NCI-H345 treated with DMSO at 0.1 percent for 48 hours (cell line): ENCODE measurements around the gene MYH7.
"Not testable (repeated sequence)": the region's sequence is repeated elsewhere in the genome, so short reads cannot be mapped to it uniquely, and the experiment has no call there.

Experiments used
- DNase-seq: peaks from one replicate; lab custom pipeline; 2025; ENCODE audit not compliant: unreplicated experiment; lab: John Stamatoyannopoulos, UW

MYH7 gene

DNA sequence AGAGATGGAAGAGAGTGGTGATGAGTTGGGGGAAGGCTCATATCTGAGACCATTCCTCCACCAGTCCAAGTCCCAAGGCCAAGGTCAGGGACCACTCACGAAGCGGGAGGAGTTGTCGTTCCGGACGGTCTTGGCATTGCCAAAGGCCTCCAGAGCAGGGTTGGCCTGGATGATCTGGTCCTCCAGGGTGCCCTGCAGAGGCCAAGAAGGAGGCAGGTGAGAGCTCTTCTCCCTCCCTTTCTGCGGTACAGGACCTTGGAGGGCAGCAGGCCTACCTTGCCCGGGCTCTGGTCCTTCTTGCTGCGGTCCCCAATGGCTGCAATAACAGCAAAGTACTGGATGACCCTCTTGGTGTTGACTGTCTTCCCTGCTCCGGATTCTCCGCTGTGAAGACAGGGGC is 4.0 kb downstream of the MYH7 start:
- DNase-seq, result no peak

DNA sequence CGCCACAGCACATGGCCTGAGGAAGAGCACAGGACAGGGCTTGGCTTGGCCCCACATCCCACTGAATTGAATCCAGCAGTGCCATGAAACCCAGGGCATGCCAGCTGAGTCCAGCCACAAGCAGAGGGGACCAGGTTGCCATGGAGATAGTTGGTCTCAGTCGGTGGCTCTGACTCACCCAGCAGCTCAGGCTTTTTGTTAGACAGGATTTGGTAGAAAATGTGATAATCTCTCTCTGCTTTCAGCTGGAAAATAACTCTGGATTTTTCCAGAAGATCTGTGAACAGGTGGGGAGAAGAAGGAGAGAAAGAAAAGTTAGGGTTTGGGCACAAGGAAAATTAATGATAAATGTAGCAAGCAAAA is 4.8 kb downstream of the MYH7 start:
- DNase-seq, result no peak

DNA sequence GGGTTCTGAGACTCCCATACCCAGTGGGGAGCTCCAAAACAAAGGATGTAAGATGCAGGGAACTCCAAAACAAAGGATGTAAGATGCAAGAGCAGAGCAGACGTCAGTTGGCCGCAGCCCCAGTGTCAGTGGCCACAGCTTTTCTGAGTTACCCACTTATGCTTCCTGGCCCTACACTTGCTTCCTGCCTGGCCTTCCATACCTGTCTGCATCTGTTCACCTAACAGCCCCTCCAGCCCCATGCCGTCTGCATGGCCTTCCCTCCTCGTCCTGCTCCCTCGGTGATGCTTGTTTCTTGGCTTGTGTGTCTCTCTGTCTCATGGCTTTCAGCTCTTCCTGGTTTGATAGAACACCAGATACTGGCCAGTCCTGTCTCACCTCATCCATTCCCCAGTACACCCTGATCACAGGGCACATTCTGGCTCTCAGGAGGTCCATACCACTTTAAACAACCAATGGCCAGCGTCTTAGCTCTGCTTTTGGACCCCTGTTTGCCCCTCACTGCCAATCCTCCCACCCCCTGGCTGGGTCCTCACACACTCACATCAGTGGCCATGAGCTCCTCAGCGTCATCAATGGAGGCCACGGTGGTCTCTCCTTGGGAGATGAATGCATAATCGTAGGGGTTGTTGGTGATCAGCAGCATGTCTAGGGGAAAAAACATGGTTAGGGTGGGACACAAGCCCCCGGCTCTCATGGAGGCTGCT is 5.3 kb downstream of the MYH7 start:
- no peak for DNase-seq

DNA sequence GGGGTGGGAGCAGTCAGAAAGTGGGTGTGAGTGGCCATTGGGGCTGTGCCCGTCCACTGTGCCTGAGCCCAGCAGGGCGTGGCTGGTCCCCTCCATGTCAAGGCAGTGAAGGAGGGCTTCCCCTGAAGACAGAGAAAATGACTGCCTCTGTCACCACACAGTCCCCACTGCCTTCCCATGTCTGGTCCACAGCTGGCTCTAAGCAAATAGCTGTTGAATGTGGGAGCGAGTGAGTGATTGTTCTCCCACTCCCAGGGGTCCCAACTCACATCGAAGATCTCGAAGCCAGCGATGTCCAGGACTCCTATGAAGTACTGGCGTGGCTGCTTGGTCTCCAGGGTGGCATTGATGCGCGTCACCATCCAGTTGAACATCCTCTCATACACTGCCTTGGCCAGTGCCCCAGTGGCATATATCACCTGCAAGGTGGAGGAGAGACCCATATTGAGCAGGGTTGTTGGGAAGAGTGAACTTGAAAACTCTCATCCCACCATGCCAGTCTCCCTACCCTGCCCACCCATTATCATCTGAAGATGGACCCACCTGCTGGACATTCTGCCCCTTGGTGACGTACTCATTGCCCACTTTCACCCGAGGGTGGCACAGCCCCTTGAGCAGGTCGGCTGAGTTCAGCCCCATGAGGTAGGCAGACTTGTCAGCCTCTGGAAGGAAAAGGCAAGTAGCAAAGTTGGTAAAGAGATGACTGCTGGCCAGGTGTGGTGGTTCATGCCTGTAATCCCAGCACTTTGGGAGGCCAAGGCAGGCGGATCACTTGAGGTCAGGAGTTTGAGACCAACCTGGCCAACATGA is 6.6 kb downstream of the MYH7 start:
- no peak for DNase-seq

DNA sequence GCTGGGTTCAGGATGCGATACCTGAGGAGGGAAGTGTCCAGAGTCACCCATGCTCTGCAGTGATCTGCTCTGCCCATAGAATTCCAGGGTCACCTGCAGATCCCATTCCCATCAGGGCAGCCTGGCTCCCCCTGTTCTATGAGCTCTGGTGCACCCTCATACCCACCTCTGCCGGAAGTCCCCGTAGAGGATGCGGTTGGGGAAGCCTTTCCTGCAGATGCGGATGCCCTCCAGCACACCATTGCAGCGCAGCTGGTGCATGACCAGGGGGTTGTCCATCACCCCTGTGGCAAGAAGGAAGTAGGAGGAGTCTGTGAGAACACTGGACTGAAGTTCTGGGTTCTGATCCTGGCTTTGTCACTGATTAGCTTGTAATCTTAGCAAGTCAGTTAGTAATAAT is 9.7 kb downstream of the MYH7 start:
- DNase-seq, result not testable (repeated sequence)

DNA sequence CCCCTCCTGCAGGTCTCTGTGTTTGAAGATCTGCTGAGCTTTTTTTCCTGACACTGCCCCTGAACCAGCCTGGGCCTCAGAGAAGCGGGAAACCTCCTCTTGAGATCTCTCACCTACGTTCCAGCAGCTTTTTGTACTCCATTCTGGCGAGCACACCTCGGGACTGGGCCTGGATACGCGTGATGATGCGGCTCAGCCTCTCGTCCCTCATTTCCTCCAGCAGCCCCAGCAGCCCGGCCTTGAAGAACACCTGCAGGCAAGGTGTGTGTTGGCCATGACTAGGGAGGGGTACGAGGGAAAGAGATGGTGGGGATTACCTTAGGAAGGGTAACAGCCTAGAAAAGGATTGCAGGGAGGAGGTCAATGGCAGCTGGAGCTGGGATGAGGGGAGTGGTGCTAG is 10.3 kb downstream of the MYH7 start:
- DNase-seq, result no peak

DNA sequence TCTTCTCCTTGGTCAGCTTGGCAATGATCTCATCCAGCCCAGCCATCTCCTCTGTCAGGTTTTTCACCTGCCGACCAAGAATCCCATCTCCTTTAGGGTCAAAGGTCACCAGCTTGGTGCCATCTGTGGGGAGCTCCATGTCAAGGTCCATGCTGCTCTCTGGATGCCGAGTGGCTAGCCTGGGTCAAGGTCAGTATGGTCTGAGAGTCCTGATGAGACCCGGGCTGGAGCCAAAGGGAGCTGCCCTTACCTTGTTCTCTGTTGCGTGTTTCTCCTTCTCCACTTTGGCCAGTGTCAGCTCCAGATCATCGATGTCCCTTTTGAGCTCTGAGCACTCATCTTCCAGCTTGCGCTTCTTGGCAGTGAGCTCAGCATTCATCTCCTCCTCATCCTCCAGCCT is 11.8 kb downstream of the MYH7 start:
- DNase-seq, result no peak

DNA sequence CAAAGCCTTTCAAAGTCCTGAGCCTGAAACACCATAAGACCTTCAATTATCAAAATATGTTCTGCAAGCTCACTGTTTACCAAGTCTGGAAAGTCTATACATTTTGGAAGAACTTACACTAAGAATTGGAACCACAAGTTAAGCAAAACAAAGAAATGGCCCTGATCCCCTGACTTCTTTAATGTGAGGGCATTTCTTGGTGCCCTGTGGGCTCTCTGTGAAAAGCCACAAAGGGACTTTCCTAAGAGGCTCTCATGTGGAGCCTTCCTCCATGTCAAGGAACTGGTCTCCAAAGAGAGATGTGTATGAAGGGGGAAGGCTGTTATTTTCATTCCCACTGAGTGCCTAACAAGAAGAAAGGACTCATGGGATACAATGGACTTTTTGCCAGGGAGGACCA is 13.9 kb downstream of the MYH7 start:
- DNase-seq, result no peak

DNA sequence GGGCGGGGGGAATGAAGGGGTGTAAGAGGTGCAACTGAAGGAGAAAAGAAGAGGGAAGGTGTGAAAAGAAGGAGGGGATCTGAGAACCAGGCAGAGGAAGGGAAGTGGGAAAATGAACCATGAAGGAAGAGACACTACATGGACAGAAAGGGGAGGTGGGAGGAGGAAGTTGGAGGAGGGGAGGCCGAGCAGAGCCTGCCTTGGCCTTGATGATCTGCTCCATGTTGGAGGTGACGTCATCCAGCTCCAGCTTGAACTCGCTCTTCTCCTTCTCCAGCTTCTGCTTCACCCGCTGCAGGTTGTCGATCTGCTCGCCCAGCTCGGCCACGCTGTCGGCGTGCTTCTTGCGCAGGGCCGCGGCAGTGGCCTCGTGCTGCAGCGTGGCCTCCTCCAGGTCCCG is 15.8 kb downstream of the MYH7 start:
- not testable (repeated sequence) for DNase-seq

DNA sequence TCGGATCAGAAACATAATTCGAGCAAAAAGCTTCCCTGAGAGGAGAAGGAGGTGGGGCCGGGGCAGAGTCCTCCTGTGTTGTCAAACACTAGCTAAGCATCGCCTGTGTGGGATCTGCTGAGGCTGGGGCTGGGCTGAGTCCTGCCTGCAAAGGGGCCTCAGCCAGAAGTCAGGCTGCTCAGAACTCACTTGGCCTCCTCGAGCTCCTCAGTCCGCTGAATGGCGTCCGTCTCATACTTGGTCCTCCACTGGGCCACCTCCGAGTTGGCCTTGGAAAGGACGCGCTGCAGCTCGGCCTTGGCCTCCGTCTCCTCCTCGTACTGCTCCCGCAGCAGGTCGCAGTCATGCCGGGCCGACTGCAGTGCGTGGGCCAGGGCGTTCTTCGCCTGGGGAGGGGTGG is 17.4 kb downstream of the MYH7 start:
- DNase-seq, result no peak

DNA sequence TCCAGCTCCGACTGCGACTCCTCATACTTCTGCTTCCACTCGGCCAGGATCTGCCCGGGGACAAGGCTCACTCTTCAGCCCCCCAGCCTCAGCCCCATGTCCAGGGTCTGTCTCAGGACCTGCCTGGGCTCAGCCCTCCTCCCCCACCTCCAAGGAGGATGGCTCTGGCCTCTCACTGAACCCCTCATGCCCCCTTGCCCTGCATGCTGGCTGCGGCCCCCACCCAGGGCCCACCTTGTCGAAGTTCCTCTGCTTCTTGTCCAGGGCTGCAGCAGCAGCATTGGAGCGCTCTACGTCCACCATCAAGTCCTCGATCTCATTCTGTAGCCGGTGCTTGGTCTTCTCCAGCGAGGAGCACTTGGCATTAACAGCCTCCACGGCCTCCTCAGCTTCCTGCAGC is 18.2 kb downstream of the MYH7 start:
- not testable (repeated sequence) for DNase-seq

DNA sequence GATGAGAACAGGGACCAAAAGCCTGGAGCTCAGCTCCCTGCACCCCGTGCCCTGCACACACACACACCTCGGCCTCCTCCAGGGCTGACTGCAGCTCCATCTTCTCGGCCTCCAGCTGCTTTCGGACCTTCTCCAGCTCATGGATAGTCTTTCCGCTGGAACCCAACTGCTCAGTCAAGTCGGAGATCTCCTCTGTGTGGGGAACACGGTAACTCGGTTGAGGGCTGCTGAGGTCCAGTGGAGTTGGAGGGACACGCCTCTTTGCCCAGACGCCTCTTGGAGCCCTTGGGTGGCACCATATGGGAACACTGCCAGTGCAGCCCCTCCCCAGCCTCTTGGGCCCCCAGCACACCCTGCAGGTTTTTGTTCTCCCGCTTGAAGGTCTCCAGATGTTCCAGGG is 18.7 kb downstream of the MYH7 start:
- no peak for DNase-seq

DNA sequence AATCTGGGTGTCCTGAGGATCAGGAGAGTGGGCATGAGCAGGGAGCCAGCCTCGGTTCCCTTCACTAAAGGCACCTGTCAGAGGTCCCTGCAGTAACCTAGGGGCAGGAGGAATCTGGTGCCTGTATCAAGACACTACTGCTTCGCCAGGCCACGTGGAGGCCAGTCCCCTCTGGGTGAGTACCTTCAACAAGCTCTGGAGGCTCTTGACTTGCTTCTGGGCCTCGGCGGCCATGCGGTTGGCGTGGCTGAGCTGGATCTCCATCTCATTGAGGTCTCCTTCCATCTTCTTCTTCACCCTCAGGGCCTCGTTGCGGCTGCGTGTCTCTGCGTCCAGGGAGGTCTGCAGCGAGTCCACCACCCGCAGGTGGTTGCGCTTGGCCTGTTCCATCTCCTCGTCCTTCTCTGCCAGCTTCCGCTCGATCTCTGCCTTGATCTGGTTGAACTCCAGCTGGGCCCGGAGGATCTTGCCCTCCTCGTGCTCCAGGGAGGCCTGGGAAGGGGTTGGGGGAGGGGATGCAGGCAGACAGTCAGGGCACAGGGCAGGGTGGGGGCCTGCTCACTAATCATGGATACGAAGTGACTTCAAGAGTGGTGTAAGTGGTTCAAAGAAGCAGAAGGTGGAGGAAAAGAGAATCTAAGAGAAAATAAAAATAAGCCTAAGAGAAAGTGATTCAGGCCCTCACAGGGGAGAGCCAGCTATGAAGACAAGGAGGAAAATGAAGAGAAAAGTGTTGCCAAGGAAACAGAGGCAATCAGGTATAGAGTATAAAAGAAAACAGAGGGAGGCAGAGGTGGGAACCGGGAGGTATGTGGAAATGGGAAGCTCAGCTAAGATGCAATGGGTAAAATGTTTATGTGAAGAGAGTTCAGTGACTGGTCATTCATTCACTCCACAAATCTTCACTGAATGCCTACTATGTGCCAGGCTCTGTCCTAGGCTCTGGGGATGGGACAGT is 19.4 kb downstream of the MYH7 start:
- DNase-seq, result no peak

DNA sequence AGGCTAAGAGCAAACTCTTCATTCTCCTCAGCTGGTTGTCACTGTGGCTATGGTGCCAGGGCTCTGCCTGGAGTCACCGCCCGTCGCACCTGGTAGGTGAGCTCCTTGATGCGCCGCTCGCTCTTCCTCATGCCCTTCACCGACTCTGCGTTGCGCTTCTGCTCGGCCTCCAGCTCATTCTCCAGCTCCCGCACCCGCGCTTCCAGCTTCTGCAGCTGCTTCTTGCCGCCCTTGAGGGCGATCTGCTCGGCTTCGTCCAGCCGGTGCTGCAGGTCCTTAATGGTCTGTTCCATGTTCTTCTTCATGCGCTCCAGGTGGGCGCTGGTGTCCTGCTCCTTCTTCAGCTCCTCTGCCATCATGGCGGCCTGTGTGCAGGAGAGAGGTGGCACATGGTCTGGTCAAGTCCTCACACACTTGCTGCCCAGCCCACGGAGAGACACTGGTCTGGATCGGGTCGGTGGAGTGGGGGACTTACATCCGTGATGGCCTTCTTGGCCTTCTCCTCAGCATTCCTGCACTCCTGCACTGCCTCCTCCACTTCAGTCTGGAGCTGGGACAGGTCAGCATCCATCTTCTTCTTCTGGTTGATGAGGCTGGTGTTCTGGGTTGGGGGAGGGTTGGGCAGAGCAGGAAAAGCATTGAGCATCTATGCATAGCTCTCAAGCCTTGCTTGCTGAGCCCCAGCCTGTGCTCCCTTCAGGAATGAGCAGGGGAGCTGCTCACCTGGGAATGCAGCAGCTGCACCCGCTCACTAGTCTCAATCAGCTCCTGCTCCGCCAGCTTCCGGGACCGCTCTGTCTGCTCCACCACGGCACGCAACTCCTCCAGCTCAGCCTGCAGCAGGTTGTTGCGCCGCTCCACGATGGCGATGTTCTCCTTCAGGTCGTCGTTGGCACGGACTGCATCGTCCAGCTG is 20.3 kb downstream of the MYH7 start:
- DNase-seq, result no peak

DNA sequence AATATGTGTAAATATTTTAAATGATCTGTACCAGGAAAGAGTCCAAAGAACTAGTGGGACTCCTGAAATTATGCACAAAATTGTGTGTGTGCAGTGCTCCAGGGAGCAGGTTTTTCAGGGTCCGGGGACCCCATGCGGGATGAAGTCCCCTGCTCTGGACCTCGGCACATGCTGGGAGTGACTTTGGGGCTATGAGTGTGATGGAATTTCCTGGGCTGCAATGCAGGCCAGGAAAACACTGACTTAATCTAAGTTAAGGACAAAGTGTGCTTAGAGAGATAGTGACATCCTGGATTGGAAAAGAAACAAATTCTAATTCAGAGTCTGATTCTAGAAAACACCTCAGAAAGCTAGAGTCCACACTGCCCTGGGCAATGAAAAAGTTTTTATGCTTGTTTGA is 21.2 kb downstream of the MYH7 start:
- DNase-seq, result no peak

DNA sequence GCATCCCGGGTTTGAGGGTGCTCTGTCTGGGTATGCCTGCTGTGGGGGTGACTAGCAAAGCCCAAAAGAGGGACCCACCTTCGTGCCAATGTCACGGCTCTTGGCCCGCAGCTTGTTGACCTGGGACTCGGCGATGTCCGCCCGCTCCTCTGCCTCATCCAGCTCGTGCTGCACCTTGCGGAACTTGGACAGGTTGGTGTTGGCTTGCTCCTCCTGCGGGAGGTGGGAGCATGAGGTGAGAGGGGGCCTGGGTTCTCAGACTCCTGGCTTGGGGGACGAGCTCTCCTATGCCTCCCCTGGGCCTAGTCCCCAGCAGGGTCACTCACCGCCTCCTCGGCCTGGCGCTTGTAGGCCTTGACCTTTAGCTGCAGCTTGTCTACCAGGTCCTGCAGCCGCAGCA is 21.8 kb downstream of the MYH7 start:
- no peak for DNase-seq

DNA sequence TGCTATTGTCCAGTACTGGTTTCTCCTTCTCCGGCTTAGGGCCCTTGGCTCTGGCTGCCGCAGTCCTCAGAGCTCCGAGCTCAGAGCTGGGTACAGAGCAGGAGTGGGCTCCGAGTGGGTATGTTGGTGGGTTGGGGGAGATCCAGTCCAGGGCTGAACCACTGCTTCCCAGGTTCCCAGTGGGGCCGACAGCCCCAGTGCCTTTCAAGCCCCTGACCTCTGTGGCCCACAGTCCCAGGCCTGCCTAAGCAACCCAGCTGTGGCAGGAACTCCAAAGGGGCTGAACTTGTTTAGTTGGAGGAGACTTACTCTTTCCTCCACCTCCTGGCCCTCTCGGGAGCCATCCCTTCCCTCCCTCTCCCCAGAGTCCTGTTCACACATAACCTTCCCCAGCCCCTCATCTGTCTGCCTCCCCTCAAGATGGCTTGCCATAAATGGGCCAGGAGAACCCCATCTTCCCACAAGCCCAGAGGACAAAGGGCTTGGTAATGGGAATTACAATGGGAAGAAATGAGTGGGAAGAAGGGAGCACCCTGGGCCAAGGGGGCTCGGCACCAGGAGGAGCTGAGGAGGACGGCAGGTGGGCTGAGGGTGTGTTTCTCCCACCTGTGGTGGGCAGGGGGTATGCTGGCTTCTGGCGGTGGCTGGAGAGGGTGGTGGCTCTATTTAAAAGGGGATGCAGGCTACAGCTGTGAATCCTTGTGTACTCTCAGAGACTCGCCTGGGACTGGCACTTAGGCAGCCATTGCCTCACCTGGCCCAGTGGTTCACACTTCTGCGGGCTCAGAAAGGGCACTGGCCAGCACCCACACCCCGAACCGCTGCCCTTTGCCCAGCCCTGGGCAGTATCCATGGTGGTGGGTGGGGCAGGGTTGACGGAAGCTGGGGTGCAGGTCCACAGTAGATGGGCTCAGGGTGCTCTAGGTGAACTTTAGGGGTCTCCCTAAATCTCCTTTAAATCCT is 23.6 kb downstream of the MYH7 start:
- no peak for DNase-seq

DNA sequence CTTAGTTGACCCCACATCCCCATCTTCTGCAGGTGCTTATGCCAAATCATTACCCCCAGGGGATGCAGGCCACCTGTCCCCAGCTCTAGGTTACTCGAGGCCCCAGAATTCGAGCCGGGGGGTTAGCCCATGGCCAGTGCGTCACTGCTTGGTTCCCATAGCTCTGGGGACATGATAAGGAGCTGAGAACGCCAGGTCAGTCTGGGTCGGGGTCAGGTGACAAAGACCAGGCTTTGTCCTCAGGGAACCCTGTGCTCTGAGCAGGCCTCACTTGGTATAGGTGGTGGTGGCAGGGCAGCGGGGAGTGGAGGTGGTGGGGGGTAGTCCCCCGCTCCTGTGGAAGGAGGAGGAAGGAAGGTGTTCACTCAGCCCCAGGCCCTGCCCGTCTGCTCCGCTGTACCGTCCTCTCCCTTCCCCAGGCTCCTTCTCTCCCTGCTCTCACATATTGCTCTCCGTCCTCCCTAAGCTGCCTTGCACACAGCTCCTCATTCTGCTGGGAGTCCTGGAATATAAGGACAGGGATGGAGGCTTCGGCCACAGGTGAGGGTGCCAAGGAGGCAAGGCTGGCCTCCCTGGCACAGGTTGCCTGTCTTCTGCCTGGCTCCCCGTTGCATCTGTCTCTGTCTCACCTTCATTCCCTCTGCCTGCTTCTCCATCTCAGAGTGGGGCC is 25.4 kb downstream of the MYH7 start:
- no peak for DNase-seq

DNA sequence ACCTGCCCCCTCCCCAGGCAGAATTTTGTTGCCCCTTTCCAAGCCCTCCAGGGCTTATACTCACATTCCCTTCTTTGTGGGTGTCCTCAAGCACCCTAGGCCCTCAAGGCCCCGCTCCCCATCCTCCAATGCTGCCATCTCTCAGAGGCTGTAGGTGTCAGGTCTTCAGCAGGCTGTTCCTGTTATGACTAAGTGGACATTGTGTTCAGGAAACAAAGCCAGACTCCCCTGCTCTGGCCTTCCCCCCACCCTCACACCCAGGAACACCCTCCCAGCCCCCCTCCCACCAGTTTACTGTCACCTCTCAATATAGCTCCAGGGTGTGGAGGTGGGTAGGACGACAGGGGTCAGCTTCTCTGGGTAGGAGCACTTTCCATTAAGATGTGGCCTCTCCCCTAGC is 26.0 kb downstream of the MYH7 start:
- no peak for DNase-seq
